ENCODE measurements around the gene AMIGO2.
"Not testable (repeated sequence)": the region's sequence is repeated elsewhere in the genome, so short reads cannot be mapped to it uniquely, and the experiment has no call there.

The AMIGO2 gene

GRCh38 chr12:47074757-47075156 is 5.0 kb downstream of the AMIGO2 start:
- Histone ChIP-seq H3K36me3 (ENCODE audit: control insufficient read depth in 1 of 2, insufficient read depth in 2 of 2, low read length in 2 of 2) (no peaks in the 10 kb centered on the region), H3K27ac (ENCODE audit: low read depth, low read length) (no peak overlapping the region), H3K4me3 (ENCODE audit: low read depth in 1 of 2, low read length in 2 of 2) (no peak overlapping the region), H3K9ac (ENCODE audit: low read depth in 1 of 2, low read length in 2 of 2) (no peak overlapping the region), H3K27me3 (ENCODE audit: control insufficient read depth in 1 of 2, insufficient read depth in 2 of 2, low read length in 2 of 2) (peaks cover 10 to 17% of the 10 kb centered on the region in 2 donors), H3K9me3 (ENCODE audit: control insufficient read depth in 1 of 2, low read length in 2 of 2) (no peaks in the 10 kb centered on the region), H3K4me1 (ENCODE audit: control insufficient read depth in 1 of 2, insufficient read depth in 2 of 2, low read length in 2 of 2) (peaks cover 7 to 8% of the 10 kb centered on the region in 2 donors)

GRCh38 chr12:47073951-47074350 is 5.8 kb downstream of the AMIGO2 start:
- Histone ChIP-seq H3K4me3 (ENCODE audit: low read depth in 1 of 2, low read length in 2 of 2) (no peak overlapping the region), H3K9me3 (ENCODE audit: control insufficient read depth in 1 of 2, low read length in 2 of 2) (no peaks in the 10 kb centered on the region), H3K4me1 (ENCODE audit: control insufficient read depth in 1 of 2, insufficient read depth in 2 of 2, low read length in 2 of 2) (peaks cover 4 to 7% of the 10 kb centered on the region in 2 donors), H3K9ac (ENCODE audit: low read depth in 1 of 2, low read length in 2 of 2) (no peak overlapping the region), H3K36me3 (ENCODE audit: control insufficient read depth in 1 of 2, insufficient read depth in 2 of 2, low read length in 2 of 2) (no peaks in the 10 kb centered on the region), H3K27me3 (ENCODE audit: control insufficient read depth in 1 of 2, insufficient read depth in 2 of 2, low read length in 2 of 2) (peaks cover 10 to 14% of the 10 kb centered on the region in 2 donors), H3K27ac (ENCODE audit: low read depth, low read length) (no peak overlapping the region)

GRCh38 chr12:47071241-47071852 is 8.4 kb downstream of the AMIGO2 start:
- H3K36me3 ChIP-seq (ENCODE audit: control insufficient read depth in 1 of 2, insufficient read depth in 2 of 2, low read length in 2 of 2) = no peaks in the 10 kb centered on the region
- H3K27ac ChIP-seq (ENCODE audit: low read depth, low read length) = no peak overlapping the region
- H3K4me1 ChIP-seq (ENCODE audit: control insufficient read depth in 1 of 2, insufficient read depth in 2 of 2, low read length in 2 of 2) = no peaks in the 10 kb centered on the region

GRCh38 chr12:47070310-47070709 is 9.4 kb downstream of the AMIGO2 start:
- Histone ChIP-seq H3K9ac (ENCODE audit: low read depth in 1 of 2, low read length in 2 of 2) (no peak overlapping the region), H3K36me3 (ENCODE audit: control insufficient read depth in 1 of 2, insufficient read depth in 2 of 2, low read length in 2 of 2) (no peaks in the 10 kb centered on the region), H3K27me3 (ENCODE audit: control insufficient read depth in 1 of 2, insufficient read depth in 2 of 2, low read length in 2 of 2) (no peaks in the 10 kb centered on the region), H3K4me1 (ENCODE audit: control insufficient read depth in 1 of 2, insufficient read depth in 2 of 2, low read length in 2 of 2) (no peaks in the 10 kb centered on the region), H3K9me3 (ENCODE audit: control insufficient read depth in 1 of 2, low read length in 2 of 2) (no peaks in the 10 kb centered on the region), H3K4me3 (ENCODE audit: low read depth in 1 of 2, low read length in 2 of 2) (no peak overlapping the region), H3K27ac (ENCODE audit: low read depth, low read length) (no peak overlapping the region)

More at GRCh38 chr12:47071241-47071852, 8.4 kb downstream of the AMIGO2 start:
- no peaks in the 10 kb centered on the region for H3K27me3 ChIP-seq (ENCODE audit: control insufficient read depth in 1 of 2, insufficient read depth in 2 of 2, low read length in 2 of 2)
- H3K9ac ChIP-seq (ENCODE audit: low read depth in 1 of 2, low read length in 2 of 2) = no peak overlapping the region
- H3K4me3 ChIP-seq (ENCODE audit: low read depth in 1 of 2, low read length in 2 of 2) = no peak overlapping the region
- no peaks in the 10 kb centered on the region for H3K9me3 ChIP-seq (ENCODE audit: control insufficient read depth in 1 of 2, low read length in 2 of 2)

GRCh38 chr12:47068539-47068938 is 11.2 kb downstream of the AMIGO2 start:
- H3K27me3 ChIP-seq (ENCODE audit: control insufficient read depth in 1 of 2, insufficient read depth in 2 of 2, low read length in 2 of 2) = no peaks in the 10 kb centered on the region
- no peaks in the 10 kb centered on the region for H3K4me1 ChIP-seq (ENCODE audit: control insufficient read depth in 1 of 2, insufficient read depth in 2 of 2, low read length in 2 of 2)
- H3K9me3 ChIP-seq (ENCODE audit: control insufficient read depth in 1 of 2, low read length in 2 of 2) = no peaks in the 10 kb centered on the region
- no peaks in the 10 kb centered on the region for H3K36me3 ChIP-seq (ENCODE audit: control insufficient read depth in 1 of 2, insufficient read depth in 2 of 2, low read length in 2 of 2)
- no peak overlapping the region for H3K9ac ChIP-seq (ENCODE audit: low read depth in 1 of 2, low read length in 2 of 2)
- H3K27ac ChIP-seq (ENCODE audit: low read depth, low read length) = no peak overlapping the region
- no peak overlapping the region for H3K4me3 ChIP-seq (ENCODE audit: low read depth in 1 of 2, low read length in 2 of 2)

- H3K4me1 ChIP-seq (ENCODE audit: control insufficient read depth in 1 of 2, insufficient read depth in 2 of 2, low read length in 2 of 2) = no peaks in the 10 kb centered on the region
- no peaks in the 10 kb centered on the region for H3K27me3 ChIP-seq (ENCODE audit: control insufficient read depth in 1 of 2, insufficient read depth in 2 of 2, low read length in 2 of 2)
- no peak overlapping the region for H3K9ac ChIP-seq (ENCODE audit: low read depth in 1 of 2, low read length in 2 of 2)
- no peaks in the 10 kb centered on the region for H3K9me3 ChIP-seq (ENCODE audit: control insufficient read depth in 1 of 2, low read length in 2 of 2)
- no peaks in the 10 kb centered on the region for H3K36me3 ChIP-seq (ENCODE audit: control insufficient read depth in 1 of 2, insufficient read depth in 2 of 2, low read length in 2 of 2)
- H3K27ac ChIP-seq (ENCODE audit: low read depth, low read length) = no peak overlapping the region
- no peak overlapping the region for H3K4me3 ChIP-seq (ENCODE audit: low read depth in 1 of 2, low read length in 2 of 2)
Observed at GRCh38 chr12:47067771-47068431, 11.9 kb downstream of the AMIGO2 start.

- Histone ChIP-seq H3K4me1 (ENCODE audit: control insufficient read depth in 1 of 2, insufficient read depth in 2 of 2, low read length in 2 of 2) (no peaks in the 10 kb centered on the region), H3K36me3 (ENCODE audit: control insufficient read depth in 1 of 2, insufficient read depth in 2 of 2, low read length in 2 of 2) (no peaks in the 10 kb centered on the region), H3K9ac (ENCODE audit: low read depth in 1 of 2, low read length in 2 of 2) (no peak overlapping the region), H3K4me3 (ENCODE audit: low read depth in 1 of 2, low read length in 2 of 2) (no peak overlapping the region), H3K9me3 (ENCODE audit: control insufficient read depth in 1 of 2, low read length in 2 of 2) (no peaks in the 10 kb centered on the region), H3K27ac (ENCODE audit: low read depth, low read length) (no peak overlapping the region), H3K27me3 (ENCODE audit: control insufficient read depth in 1 of 2, insufficient read depth in 2 of 2, low read length in 2 of 2) (no peaks in the 10 kb centered on the region)
Observed at GRCh38 chr12:47067176-47067575, 12.6 kb downstream of the AMIGO2 start.

GRCh38 chr12:47066278-47067025 is 13.3 kb downstream of the AMIGO2 start:
- no peaks in the 10 kb centered on the region for H3K27me3 ChIP-seq (ENCODE audit: control insufficient read depth in 1 of 2, insufficient read depth in 2 of 2, low read length in 2 of 2)
- no peak overlapping the region for H3K4me3 ChIP-seq (ENCODE audit: low read depth in 1 of 2, low read length in 2 of 2)
- H3K9me3 ChIP-seq (ENCODE audit: control insufficient read depth in 1 of 2, low read length in 2 of 2) = no peaks in the 10 kb centered on the region
- no peaks in the 10 kb centered on the region for H3K36me3 ChIP-seq (ENCODE audit: control insufficient read depth in 1 of 2, insufficient read depth in 2 of 2, low read length in 2 of 2)
- no peak overlapping the region for H3K9ac ChIP-seq (ENCODE audit: low read depth in 1 of 2, low read length in 2 of 2)
- no peaks in the 10 kb centered on the region for H3K4me1 ChIP-seq (ENCODE audit: control insufficient read depth in 1 of 2, insufficient read depth in 2 of 2, low read length in 2 of 2)
- H3K27ac ChIP-seq (ENCODE audit: low read depth, low read length) = no peak overlapping the region

- no peaks in the 10 kb centered on the region for H3K9me3 ChIP-seq (ENCODE audit: control insufficient read depth in 1 of 2, low read length in 2 of 2)
- H3K4me1 ChIP-seq (ENCODE audit: control insufficient read depth in 1 of 2, insufficient read depth in 2 of 2, low read length in 2 of 2) = no peaks in the 10 kb centered on the region
- no peaks in the 10 kb centered on the region for H3K27me3 ChIP-seq (ENCODE audit: control insufficient read depth in 1 of 2, insufficient read depth in 2 of 2, low read length in 2 of 2)
- no peaks in the 10 kb centered on the region for H3K36me3 ChIP-seq (ENCODE audit: control insufficient read depth in 1 of 2, insufficient read depth in 2 of 2, low read length in 2 of 2)
- no peak overlapping the region for H3K4me3 ChIP-seq (ENCODE audit: low read depth in 1 of 2, low read length in 2 of 2)
- no peak overlapping the region for H3K27ac ChIP-seq (ENCODE audit: low read depth, low read length)
- H3K9ac ChIP-seq (ENCODE audit: low read depth in 1 of 2, low read length in 2 of 2) = no peak overlapping the region
Observed at GRCh38 chr12:47065546-47065945, 14.2 kb downstream of the AMIGO2 start.

- H3K4me3 ChIP-seq (ENCODE audit: low read depth in 1 of 2, low read length in 2 of 2); H3K9me3 ChIP-seq (ENCODE audit: control insufficient read depth in 1 of 2, low read length in 2 of 2); H3K4me1 ChIP-seq (ENCODE audit: control insufficient read depth in 1 of 2, insufficient read depth in 2 of 2, low read length in 2 of 2): not testable (repeated sequence)
Observed at GRCh38 chr12:47058640-47059039, 21.1 kb downstream of the AMIGO2 start.

More at GRCh38 chr12:47058640-47059039, 21.1 kb downstream of the AMIGO2 start:
- H3K27me3 ChIP-seq (ENCODE audit: control insufficient read depth in 1 of 2, insufficient read depth in 2 of 2, low read length in 2 of 2); H3K36me3 ChIP-seq (ENCODE audit: control insufficient read depth in 1 of 2, insufficient read depth in 2 of 2, low read length in 2 of 2); H3K27ac ChIP-seq (ENCODE audit: low read depth, low read length); H3K9ac ChIP-seq (ENCODE audit: low read depth in 1 of 2, low read length in 2 of 2): not testable (repeated sequence)
